ENCODE measurements around the gene XAGE3.
"Not testable (repeated sequence)": the region's sequence is repeated elsewhere in the genome, so short reads cannot be mapped to it uniquely, and the experiment has no call there.

XAGE3 gene, protein sequence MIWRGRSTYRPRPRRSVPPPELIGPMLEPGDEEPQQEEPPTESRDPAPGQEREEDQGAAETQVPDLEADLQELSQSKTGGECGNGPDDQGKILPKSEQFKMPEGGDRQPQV

DNA sequence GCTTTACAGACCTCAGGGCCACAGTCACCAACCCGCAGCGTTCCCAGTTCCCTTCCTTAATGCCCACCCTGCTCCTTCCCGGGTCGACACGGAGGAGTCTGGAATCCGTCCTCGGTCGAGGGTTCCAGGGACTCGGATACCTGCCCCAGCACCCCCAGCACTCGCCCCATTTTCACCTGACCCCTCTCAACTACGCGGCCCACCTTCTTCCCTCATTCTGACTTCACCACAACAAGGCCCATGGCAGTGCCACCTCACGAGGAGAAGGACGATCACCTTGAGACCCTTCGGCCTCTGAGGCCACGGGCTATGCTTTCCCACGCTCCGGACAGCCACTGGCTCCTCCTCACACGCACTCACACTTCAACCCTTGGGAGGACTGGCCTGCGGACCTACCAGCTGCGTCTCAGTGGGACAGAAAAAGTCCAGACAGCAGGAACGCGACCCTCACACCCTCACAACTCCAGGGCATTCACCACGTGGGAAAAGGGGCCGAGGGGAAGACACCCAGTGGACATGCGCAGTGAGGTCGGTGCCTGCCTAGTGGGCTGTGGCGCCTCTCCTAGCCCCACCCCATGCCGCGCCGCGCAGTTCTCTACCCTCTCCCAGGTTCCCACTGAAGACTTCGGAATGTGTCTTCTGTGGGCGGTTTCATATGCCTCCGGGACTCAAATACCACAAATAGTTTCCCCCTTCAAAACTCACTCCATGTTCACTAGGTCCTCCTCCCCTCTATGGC lies at the start of gene XAGE3:
Gene XAGE3, minus strand, starts transcription at position 474 of the 739 bp plus-strand sequence. CDS start 950 bp downstream, outside the sequence.
- in situ Hi-C loops (cut with MboI; ENCODE audit: low sequenced_read_pairs): no loop called here

DNA sequence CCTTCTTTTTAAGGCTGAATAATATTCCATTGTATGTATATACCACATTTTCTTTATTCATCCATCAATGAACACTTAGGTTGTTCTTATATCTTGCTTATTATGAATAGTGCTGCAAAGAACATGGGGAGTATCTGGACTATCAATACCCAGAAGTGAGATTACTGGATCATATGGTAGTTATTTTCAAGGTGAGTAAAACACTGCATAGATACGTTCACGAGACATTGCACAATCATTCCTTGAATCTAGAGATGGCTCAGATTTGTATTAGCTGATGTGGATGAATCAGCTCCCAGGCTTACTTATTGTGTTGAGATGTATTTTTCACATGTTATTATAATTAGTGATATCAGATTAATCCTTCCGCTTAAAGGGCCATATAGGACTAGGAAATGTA lies 46.8 kb upstream of the XAGE3 start:
- in situ Hi-C loops (cut with MboI; ENCODE audit: low sequenced_read_pairs): not testable (repeated sequence)

DNA sequence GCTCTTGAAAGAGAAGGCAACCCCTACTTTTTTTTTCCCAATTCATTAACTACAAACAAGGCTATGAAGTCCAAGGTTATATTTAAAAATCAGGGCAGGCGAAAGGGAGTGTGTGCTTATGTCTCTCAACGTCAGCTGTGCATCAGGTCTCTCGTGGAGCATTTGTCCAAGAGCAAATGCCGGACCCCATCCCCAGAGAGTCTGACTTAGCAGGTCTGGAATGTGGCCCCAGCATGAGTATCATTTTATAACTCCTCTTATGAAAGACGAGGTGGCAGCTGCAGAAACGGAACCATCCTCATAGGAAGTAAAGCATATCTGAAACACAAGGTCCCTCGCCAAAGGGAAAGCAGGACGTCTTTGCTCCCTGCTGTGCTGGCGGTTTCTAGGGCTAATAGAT lies 45.8 kb upstream of the XAGE3 start:
- in situ Hi-C loops (cut with MboI; ENCODE audit: low sequenced_read_pairs): not testable (repeated sequence)

DNA sequence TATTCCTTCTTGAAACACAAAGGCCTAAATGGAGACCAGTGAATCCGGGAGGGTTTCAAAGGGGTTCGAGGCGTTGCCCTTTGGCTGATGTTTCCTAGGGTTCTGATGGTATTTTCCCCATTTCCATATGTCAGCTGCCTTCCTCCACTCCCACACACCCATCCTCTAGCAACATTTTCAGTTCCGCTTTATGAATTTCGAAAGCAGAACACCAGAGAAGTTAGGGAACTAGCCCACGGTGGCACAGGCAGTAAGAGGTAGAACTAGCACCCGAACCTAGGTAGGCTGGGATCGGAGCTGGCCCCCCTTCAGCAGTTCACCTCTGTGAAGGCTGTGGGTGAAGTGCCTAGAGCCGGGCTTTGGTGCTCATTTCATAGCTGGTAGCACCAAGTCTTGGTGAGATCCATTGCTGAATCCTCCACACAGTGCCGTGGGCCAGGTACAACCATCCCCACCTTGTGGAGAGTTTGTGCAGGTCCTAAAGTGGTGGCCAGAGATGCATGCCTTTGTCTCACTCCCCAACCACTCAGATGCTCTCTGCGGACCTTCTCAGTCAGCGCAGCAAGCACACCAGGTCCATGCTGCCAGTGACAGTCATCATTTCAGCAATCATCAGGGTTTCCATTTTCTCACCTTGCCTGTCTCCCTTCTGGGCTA lies 41.6 kb upstream of the XAGE3 start:
- in situ Hi-C loops (cut with MboI; ENCODE audit: low sequenced_read_pairs): not testable (repeated sequence)

DNA sequence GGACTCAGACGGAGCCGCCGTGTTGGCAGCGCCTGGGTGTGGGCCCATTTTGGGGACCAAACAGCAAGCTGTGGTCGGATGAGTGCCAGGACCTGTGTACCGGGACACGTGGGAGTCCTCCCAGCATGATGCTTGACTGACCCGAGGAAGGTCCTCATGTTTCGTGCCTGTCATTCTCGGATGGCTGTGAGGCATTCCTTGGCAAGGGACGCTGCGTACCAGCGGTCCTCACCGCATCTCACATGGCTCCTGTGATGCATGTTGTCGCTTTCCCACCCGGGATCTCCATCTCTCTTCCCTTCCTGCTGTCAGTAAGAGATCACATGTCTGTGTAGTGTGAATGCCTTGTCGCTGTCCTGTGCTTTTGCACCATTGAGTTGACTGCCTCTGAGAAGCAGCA lies 40.0 kb upstream of the XAGE3 start:
- in situ Hi-C loops (cut with MboI; ENCODE audit: low sequenced_read_pairs): not testable (repeated sequence)

DNA sequence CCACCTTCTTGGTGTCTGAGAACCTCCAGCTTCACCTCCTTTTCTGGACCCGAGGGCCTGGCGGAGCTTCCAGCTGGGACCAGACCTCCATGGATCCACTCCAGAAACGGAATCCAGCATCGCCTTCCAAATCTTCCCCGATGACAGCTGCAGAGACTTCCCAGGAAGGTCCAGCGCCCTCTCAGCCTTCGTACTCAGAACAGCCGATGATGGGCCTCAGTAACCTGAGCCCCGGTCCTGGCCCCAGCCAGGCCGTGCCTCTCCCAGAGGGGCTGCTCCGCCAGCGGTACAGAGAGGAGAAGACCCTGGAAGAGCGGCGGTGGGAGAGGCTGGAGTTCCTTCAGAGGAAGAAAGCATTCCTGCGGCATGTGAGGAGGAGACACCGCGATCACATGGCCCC lies 39.3 kb upstream of the XAGE3 start:
- in situ Hi-C loops (cut with MboI; ENCODE audit: low sequenced_read_pairs): not testable (repeated sequence)

DNA sequence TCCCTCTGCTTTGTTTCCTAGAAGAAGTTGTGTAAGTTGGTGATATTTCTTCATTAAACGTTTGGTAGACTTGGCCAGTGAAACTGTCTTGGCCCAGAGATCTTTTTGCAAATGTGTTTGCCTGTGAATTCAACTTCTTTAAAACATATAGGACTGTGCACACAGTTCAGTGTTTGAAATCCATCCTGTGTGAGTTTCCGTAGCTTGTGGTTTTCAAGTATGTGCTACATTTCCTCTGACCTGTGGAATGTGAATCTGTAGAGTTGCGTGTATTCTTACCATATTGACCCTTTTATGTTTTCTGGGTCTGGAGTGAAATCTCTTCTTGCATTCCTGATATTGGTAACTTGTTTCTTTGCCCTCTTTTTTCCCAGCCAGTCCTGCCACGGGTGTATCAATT lies 38.2 kb upstream of the XAGE3 start:
- in situ Hi-C loops (cut with MboI; ENCODE audit: low sequenced_read_pairs): not testable (repeated sequence)

DNA sequence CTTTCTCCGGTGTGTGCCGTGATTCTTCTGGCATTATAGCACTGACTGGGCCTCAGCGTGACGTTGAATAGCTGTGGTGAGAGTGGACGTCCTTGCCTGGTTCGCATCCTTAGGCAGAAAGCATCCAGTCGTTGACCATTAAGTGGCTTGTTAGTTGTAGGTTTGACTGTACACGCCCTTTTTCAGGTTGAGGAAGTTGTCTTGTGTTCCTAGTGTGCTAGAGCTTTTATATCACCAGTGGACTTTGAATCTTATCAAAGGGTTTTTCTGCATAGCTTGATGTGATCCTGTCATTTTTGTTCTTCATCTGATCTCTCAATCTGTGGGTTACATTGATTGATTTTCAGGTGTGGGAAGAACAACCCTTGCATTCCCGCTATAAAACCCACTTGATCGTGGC lies 37.6 kb upstream of the XAGE3 start:
- in situ Hi-C loops (cut with MboI; ENCODE audit: low sequenced_read_pairs): not testable (repeated sequence)

DNA sequence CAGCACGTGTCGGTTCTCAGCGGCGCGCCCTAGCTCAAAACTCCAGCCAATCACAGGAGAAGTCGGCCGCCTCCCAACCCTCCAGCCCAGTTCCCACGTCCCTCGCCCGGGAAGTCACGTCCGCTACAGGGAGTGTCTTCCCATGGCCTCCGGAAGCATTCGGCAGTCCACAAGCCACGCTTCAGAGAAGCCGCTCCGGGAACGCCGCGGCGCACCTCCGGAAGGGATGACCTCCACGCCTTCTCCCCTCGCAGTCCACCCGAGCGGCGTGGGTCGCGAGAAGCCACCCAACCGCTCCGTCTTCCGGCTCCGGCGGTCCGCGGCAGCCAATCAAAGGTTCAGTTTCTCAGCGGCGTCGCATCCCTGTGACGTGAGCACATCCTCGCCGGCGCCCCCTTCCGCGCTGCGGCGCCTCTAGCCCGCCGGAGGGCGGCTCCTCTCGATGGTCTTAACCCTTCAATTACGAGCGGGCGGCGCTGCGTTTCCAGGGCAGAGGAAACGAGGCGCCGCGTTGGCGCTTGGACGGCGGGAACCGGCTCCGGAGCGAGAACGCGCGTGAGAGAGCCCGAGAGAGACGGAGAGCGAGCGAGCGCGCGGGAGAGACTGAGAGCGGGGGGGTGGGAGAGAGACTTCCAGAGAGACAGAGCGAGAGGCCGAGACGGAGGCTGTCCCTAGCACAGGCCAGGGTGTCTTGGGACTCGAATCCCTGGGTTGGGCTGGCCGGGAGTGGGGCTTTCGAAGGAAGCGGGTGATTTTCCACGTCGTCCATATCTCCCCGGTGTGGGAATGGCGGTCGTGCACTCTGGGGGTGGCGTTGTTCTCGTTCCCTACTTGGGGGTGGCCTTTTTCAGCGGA lies 29.2 kb upstream of the XAGE3 start, which contains the start of gene FAM156B:
Gene FAM156B, plus strand, starts transcription at position 476 of the 855 bp plus-strand sequence. CDS start 9,896 bp downstream, outside the sequence.
- in situ Hi-C loops (cut with MboI; ENCODE audit: low sequenced_read_pairs): not testable (repeated sequence)

DNA sequence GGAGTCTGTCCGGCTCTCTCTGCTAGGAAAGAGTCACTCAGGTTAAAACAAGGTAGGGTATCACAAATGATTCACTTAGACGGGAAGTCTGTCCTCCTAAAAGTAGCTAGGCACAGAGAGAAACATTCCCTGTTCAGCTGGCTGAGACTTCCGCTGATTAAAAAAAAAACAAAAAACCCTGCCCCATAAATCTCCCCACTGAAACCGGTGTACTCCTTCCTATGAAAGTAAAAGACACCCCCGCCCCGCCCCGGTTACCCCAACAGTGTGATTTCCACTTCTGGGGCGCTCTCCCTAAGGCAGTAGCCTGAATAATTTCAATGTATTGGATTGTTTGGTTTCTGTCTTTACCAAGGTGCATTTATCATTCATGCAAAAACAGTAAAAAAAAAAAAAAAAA lies 28.6 kb upstream of the XAGE3 start:
- in situ Hi-C loops (cut with MboI; ENCODE audit: low sequenced_read_pairs): not testable (repeated sequence)

DNA sequence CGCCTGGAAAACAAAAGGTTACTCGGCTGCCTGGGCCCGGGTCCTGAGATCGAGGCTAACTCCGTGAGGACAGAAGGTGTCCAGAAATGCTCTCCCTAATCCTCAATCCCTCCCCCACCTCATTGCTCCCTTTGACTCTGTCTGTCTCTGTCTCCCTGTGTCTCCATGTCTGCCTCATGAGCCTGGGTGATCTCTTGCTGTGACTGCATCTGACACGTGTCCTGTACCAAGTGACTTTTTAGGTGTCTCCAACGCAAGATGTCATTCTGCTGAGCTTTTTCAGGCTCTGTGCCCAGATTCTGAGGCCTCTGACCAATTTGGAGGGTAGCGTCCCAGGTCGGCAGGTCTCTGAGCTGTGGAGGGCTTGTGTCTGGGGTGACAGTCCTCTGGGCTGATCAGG lies 20.2 kb upstream of the XAGE3 start:
- in situ Hi-C loops (cut with MboI; ENCODE audit: low sequenced_read_pairs): not testable (repeated sequence)

DNA sequence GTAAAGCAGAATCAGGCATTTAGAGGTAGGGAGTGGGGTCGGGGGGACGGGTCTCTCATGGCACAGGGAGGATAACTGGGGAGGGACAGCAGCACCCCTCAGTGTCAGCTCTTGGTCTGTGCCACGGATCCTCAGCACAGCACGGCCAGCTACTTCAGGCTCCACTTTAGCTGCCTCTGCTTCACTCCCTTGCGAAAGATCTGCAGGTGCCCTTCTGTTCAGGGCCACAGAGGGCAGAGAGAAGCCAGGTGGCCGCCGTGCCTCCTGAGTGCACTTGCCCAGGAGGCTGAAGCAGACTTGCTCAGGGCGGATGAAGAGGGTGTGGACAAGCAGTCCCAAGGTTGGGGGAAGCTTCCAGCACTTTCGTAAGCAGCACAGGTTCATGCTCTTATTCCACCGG lies 19.6 kb upstream of the XAGE3 start:
- in situ Hi-C loops (cut with MboI; ENCODE audit: low sequenced_read_pairs): not testable (repeated sequence)

DNA sequence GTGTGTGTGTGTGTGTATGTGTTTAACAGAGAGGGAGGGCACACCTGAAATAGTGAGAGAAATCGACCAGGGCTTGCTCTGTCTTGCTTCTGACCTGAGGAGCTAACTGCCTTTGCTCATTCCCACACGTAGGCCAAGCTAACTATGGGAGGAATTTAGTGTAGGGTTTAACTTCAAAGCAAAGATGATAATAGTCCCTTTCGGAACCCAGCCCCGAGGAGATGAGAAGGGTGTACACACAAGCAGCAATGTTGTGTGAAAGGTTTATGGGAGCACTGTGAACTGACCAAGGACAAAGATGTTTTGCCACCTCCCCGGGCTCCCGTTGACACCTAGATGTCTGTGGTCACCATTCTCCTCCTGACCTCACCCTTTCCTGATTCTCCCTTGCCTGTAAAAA lies 8.5 kb upstream of the XAGE3 start:
- in situ Hi-C loops (cut with MboI; ENCODE audit: low sequenced_read_pairs): not testable (repeated sequence)

DNA sequence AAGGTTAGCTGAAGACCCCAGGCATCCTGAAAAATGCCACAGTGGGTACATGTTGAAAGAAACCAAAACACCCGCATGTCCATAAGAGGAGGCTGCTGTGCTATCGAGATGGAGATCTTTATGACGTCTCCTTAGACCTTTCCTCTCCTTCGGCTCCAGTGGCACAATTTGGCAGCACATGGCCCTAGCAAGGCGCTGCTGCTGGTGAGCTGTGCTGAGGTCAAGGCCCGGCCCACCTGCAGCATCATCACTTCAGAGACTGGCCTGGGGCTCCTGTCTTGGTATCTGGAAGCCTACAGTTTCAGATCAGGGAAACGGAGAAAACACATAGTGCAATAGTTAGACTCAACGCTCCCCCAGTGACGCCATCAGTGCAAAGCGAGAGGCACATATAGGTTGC lies 7.6 kb upstream of the XAGE3 start:
- in situ Hi-C loops (cut with MboI; ENCODE audit: low sequenced_read_pairs): not testable (repeated sequence)

DNA sequence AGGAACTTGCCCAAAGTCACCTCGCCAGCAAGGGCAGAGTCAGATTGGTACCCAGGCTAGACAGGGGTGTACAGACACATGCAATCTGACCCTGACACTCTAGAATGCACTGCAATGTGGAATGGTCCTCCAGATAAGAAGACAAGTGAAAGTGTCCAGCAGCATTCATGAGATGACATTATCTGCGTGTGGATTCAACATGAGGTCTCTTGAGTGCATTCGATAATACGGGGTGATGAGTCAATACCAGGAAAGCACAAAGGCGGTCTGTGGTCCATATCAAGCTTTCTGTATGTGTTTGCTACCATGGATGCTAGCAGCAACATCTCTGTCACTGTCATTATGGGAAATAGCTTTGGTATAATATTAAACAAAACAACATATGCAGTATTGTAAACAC lies 6.8 kb upstream of the XAGE3 start:
- in situ Hi-C loops (cut with MboI; ENCODE audit: low sequenced_read_pairs): no loop called here

DNA sequence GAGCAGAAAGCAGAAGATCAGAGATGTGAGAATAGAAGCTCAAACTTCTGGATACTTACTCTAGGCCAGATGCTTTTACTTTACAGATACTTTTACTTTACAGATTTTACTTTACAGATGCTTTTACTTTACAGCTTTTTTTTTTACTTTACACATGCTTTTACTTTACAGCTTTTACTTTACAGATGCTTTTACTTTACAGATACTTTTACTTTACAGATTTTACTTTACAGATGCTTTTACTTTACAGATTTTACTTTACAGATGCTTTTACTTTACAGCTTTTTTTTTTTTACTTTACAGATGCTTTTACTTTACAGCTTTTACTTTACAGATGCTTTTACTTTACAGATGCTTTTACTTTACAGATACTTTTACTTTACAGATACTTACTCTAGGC lies 5.9 kb upstream of the XAGE3 start:
- in situ Hi-C loops (cut with MboI; ENCODE audit: low sequenced_read_pairs): not testable (repeated sequence)

DNA sequence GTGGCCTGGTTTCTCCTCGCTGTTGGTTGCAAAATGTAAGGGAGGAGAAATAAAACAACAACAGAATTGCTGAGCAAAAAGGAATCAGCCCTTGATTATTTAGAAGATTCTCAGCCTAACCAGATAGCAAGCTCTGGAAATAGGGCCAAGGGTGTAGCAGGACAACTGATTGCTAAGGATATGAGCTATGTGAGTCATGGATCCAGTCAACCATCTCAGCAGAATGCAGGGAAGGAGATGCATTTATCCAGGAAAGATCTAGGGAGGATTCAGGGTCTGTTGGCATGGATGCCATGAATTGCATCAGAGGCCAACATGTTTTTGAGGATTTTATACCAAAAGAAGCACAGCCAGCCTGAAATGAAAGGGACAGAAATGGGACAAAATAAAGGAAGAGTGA lies 2.2 kb upstream of the XAGE3 start:
- in situ Hi-C loops (cut with MboI; ENCODE audit: low sequenced_read_pairs): no loop called here

DNA sequence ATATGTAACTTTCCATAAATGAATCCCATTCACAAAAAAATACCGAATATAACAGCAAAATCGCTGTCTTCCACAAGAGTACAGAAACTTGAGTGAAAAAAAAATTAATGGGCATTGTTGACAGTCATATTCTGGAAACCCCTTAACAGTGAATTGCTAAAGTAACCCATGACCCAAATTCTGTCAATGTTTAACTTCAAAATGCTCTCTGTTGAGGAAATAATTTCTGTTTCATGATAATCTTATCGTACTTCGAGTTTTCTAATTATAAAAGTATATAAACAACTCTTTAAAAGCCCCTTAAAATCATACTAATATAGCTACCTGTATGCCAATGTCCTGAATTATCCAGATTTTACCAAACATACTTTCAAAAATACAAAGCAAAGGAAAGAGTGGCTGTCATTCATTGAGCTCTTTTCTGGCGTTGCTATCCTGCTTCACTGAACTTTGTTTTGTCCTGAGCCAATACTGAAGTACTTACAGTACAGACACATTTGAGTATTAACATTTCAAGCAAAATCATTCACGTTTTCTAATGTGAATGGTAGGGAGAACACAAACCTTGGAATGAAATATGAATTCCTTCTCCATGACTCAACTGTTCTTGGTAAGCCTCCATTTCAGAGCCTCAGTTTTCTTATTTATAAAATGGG lies 2.4 kb downstream of the XAGE3 start:
- in situ Hi-C loops (cut with MboI; ENCODE audit: low sequenced_read_pairs): no loop called here

DNA sequence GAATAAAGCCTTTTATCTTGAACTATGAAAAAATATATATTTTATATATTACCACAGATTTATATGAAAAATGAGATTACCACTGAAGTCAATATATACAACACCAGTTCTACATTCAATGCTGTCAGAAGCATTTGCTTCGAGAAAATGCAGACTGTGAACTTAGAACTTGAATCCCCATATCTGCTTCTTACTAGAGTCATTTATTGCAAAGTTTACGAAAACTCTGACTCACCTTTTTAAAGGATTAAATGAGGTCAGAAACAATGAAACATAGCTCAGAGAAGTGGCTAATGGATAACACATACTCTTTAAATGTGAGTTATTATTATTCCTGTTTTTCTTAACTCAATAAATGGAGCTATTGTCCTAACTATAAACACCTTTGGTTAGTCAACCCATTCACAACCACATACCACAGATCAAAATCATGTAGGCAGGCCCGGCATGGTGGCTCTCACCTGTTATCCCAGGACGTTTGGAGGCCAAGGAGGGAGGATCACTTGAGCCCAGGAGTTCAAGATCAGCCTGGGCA lies 10.8 kb downstream of the XAGE3 start:
- in situ Hi-C loops (cut with MboI; ENCODE audit: low sequenced_read_pairs): not testable (repeated sequence)

DNA sequence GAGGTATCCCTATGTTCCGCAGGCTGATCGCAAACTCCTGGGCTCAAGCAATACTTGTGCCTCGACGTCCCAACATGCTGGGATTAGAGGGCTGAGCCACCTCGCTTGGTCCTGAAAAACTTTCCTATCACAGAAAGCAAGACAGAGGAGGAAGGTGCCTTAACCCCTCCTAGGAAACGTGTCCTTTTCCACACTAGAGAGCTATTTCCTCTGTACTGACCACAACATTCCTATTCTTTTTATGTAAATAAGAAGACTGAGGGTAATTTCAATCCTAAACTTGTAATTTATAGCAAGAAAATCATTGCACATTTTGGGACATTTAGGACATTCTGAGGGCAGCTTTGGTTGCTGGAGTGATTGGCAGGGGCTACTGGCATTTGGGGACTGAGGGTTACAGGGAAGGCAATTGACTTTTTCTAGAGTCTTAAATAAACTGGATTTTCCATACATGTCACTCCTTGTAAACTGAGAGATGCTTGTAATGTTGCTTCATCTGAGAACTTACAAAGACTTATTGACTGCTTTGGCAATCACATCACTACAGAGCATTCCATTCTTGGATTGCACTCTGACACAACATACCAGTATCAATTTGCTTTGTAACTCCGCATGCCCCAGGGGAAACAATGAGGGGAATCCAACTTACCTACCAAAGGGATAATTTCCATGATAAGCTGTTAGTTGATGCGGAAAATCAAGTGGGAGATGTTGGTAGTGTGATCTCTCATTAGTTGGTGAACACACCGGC lies 15.6 kb downstream of the XAGE3 start:
- in situ Hi-C loops (cut with MboI; ENCODE audit: low sequenced_read_pairs): no loop called here
